HG03571 (cell line): Measurements from ENCODE around the gene SDCBP2.

ENCODE experiments used
- ATAC-seq: cut with Tn5 transposase; IDR thresholded peaks from one replicate; pipeline ENCODE4 v1.9.1; 2021; ENCODE audit not compliant: unreplicated experiment

Gene SDCBP2

DNA sequence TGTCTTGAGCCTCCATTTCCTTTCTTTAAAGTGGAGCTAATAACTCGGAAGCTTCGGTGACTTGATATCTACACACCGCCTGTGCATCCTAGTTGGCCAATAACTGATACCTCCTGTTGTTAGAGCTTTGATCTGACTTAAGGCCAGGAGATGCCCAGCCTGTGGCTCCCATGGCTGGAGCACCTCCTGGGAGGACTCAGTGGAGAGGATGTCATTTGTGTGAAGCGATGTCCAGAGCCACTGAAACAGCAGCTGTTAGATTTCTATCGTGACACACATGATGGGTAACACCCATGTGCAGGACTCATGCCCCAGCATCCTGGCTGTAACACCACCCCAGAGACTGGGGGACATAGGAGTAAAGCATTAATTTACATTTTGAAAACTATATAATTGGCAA lies 30.8 kb downstream of the SDCBP2 start:
- no peak for ATAC-seq

- ATAC-seq: no peak
Observed at GRCh38 chr20:1297486-1297885, 31.5 kb downstream of the SDCBP2 start.

GRCh38 chr20:1296922-1297321 lies 32.0 kb downstream of the SDCBP2 start:
- ATAC-seq: no peak

DNA sequence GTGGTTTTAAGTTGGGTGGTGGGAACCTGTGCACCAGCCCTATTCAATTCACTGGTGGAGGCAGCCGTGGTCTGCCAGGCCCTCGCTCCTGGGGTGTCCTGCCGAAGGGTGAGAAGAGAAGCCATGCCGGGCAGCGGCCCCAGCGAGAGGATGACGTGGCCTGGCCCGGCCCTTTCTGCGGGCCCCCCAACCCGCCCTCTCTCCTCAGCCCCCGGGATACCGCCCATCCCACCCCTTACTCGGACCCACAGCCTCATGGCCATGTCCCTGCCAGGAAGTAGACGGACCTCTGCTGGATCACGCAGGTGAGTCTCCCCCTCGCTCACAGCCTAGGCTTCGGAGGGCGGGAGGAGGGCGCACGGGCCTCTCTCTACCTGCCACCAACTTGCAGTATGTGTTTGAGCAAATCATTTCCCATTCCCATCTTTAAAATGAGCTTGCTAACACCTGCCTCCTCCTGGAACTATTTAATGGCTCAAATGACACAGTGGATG lies 32.8 kb downstream of the SDCBP2 start:
- no peak for ATAC-seq

GRCh38 chr20:1295276-1295930 lies 33.5 kb downstream of the SDCBP2 start:
- ATAC-seq: no peak

- ATAC-seq: no peak
Observed at GRCh38 chr20:1294497-1294896, 34.4 kb downstream of the SDCBP2 start.

GRCh38 chr20:1293641-1294379 lies 35.1 kb downstream of the SDCBP2 start:
- no peak for ATAC-seq

DNA sequence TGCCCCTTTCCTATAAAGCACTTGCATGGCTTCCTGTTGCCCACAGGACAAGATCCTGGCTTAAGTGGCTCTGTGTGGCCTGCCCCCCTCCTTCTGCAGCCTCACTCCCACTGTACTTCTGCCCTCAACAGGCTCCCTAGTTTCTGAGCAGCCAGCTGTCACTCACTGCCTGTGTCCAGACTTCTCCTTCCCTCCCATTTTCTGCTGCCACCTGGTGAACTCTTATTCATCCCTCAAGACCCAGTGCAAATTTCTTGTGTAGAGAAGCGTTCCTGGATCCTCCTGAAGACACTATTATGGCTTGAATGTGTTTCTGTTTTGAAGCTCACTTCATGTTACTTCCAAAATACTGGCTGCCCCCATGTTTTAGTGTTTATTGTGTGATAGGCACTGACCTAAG lies 36.3 kb downstream of the SDCBP2 start:
- ATAC-seq: no peak

GRCh38 chr20:1291191-1291741 lies 37.7 kb downstream of the SDCBP2 start:
- ATAC-seq: no peak

DNA sequence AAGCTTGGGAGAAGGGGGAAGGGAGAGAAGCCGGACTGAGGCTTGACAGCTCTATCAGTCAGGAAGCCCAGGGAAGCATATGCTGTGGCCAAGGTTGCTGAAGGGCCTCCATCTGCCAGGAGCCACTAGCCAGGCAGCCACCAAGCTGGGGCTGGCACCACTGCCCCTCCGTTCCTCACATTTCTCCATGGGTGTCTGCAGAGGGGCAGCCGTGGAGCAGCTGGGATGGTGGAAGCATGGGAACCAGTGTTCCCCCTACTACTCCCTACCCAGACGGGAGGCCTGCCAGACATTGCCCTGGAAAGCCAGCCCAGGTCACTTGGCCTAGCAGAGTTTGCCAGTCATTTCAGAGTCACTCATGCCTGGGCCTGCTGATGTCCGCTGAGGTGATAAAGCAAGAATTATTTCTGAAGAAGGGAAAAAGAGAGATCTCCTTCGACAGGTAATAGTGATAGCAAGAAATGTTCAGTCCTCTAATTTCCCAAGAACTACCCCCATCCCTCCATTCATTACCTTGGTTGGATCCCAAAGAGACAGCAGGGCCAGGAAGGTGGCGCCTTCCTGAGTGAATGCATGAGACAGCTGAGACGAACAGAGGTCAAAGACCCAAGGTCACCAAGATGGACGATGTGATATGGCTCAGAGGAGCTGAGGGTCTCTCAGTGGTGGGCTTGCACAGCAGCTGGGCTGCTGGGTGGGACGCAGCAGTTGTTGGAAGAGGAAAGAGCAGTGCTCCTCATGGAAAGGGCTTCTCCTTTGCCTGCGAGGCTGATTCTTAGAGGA lies 41.0 kb downstream of the SDCBP2 start:
- no peak for ATAC-seq

- ATAC-seq: no peak
Observed at GRCh38 chr20:1287306-1287705, 41.6 kb downstream of the SDCBP2 start.

DNA sequence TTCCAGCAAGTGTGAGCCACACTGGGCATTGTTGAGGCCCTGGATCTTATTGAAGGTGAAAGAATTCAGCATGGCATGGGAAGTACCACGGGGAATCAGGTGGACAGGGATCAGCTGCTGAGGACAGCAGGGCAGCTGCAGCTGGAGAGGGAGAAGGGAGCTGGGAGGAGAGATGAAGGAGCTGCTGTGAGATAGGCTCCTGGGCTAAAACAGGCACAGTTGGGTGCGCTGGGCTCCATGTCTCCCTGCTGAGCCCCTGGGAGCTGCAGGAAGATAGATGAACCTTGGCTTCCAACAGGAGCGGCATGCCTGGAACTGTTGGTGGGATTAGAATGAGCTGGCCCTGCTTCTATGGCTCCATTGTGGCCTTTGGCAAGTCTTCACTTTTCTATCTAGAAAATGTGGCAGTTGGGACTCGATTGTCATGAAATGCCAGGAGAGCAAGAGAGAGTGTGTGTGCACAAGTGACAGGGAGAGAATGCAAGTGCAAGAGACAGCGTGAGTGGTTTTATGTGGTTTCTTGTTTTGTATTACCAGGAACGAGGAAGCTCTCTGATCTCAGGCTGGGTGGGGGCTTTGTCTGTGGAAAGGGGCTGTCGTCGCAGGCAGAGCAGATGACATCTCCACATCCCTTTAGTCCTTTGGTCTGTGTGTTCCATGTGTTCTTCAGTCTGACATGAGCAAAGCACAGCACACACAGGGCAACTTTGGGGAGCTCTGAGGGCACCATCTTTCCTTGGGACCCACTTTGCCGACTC lies 42.5 kb downstream of the SDCBP2 start:
- ATAC-seq: no peak

DNA sequence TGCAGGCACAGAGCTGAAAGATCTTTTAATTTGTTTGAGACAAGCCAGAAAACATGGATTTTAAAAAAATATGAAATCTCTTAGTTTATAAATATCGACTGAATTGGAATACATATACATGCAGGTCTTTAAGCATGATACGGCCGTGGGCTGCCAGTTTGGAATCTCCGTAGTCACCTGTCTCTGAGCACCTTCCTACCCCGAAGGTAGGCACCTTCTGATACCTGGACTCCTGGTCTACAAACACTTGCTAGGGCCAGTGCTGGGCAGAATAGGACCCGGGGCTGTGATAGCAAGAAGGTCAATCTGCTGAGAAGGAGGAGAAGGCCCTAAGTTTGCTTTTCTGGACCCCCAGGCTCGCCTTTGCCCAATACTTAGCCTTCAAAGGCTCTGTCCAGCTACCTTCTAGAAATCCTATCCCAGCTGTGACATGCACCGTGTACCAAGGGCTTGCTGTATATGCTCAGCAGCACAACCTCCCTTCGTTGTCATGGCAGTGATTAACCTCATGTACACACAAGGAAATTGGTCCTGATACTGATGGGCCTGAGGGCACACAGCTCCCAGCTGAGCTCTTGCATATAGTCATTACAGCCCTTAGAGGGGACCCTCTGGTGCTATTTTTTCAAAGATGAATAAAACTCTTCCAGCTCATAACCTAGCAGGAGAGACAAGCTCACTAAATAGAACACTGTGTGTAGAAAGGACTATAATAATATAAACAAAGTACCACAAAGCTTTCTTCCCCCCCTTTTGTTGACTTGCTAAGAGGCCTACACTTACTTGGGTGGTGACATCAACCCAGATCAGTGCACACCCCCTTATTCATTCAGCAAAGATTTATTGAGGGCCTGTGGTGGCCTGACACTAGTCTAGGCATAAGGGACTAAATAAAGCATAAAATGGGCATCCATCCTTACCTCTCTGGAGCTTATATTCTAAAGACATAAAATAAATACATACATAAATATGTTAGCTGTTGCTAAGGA lies 45.1 kb downstream of the SDCBP2 start:
- ATAC-seq: no peak

DNA sequence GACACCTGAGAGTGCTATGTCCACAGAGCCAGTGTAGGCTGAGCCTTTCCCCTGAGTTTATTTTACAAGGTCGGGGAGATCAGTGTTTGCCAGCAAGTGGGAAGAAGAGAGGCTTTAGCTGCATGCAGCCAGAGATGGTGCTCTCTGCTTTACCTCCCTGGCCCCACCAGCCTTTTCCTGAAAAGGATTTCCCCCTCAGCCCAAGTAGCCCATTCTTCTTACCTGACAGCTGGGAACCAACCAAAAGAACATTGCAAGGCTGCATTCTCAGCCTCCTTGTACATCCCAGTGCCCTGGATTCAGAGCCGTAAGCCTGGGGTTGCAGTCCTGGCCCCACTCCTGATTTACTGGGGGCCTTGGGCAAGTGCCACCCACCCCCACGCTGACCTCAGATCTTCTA lies 46.0 kb downstream of the SDCBP2 start:
- no peak for ATAC-seq

- no peak for ATAC-seq
Observed at GRCh38 chr20:1281279-1282057, 47.5 kb downstream of the SDCBP2 start.

- no peak for ATAC-seq
Observed at GRCh38 chr20:1280195-1281102, 48.5 kb downstream of the SDCBP2 start.

DNA sequence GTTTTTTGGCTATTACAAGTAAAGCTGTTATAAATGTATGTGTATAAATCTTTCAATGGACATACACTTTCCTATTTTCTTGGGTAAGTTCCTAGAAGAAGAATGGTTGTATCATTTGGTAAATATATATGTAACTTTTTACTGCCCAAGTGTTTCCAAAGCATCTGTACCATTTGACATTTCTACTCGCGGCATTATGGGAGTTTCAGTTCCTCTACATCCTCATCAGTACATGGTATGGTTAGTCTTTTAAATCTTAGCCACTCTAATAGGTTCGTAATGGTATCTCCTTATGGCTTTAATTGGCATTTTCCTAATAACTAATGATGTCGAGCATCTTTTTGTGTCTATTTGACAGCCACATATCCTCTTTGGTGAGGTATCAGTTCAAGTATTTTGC lies 49.9 kb downstream of the SDCBP2 start:
- ATAC-seq: no peak
